Peyer's patch (tissue), 4 donors: ENCODE data around the gene FFAR1.

Experiments
- CTCF ChIP-seq, 6 experiments: fragments of 450-650 bp in 4 of 6; fragments of 200-600 bp in 2 of 6; sonication (generic) in 1 of 6; IDR thresholded peaks; one replicate each; pipeline ENCODE4 v1.5.1; 2017 to 2019; ENCODE audit warnings: antibody characterized with exemption in 6 of 6, mild to moderate bottlenecking in 3 of 6, moderate library complexity in 1 of 6
- POLR2A ChIP-seq, 2 donors: fragments of 450-650 bp; IDR thresholded peaks; one replicate each; pipeline ENCODE4 v1.5.1; 2017; ENCODE audit warnings: antibody characterized with exemption in 2 of 2, mild to moderate bottlenecking in 2 of 2, moderate library complexity in 2 of 2

- TF ChIP-seq CTCF (IDR thresholded peaks at IDR 0.05) (no peak), POLR2A (IDR thresholded peaks at IDR 0.05) (no peak)
Observed at GRCh38 chr19:35363001-35363590, 15.4 kb downstream of the FFAR1 start.
